ENCODE results near the gene BEGAIN. TPM values are rescaled to one million over a fixed set of nuclear protein-coding genes. Genes with fewer than 3 reads are reported as not detected.

BEGAIN gene
- polyA plus RNA-seq, 1 experiment: 0.16 TPM

DNA sequence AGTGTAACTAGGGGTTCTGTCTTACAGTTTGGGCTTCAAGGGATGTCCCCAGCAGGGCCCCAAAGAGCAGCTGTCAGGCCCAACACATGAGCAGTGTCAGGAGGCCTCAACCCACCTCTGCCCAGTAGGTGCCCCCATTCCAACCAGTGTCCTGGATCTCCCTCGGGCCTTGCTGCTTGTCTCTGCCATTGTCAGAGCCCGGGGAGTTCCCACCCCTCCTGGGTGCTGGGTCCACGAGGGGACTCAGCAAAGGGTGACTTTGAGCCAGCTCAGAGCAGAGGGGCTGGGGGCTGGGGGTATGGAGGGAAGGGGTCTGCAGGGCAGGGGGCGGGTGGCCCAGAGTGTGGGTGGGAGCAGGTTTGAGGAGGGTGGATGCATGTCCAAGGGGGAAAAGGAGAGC lies 18.0 kb upstream of the BEGAIN start:
- Histone ChIP-seq H3K4me3 (ENCODE audit: low read depth, low read length) (no peak overlapping the region), H3K27me3 (ENCODE audit: control insufficient read depth, insufficient read depth, low read length) (peaks cover 24% of the 10 kb centered on the region), H3K9me3 (ENCODE audit: control insufficient read depth, insufficient read depth, low read length) (peaks cover 4% of the 10 kb centered on the region; the same call in 1 of the 2 replicates), H3K27ac (ENCODE audit: low read depth, low read length) (no peak overlapping the region)
- DNase-seq (ENCODE audit: low read depth, low spot score): no peak
- TF ChIP-seq, protein P1, sequence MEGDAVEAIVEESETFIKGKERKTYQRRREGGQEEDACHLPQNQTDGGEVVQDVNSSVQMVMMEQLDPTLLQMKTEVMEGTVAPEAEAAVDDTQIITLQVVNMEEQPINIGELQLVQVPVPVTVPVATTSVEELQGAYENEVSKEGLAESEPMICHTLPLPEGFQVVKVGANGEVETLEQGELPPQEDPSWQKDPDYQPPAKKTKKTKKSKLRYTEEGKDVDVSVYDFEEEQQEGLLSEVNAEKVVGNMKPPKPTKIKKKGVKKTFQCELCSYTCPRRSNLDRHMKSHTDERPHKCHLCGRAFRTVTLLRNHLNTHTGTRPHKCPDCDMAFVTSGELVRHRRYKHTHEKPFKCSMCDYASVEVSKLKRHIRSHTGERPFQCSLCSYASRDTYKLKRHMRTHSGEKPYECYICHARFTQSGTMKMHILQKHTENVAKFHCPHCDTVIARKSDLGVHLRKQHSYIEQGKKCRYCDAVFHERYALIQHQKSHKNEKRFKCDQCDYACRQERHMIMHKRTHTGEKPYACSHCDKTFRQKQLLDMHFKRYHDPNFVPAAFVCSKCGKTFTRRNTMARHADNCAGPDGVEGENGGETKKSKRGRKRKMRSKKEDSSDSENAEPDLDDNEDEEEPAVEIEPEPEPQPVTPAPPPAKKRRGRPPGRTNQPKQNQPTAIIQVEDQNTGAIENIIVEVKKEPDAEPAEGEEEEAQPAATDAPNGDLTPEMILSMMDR (IDR thresholded peaks at IDR 0.05; ENCODE audit: low read depth, low read length): no peak
- ChIA-PET CTCF (no interaction called here), POLR2A (no interaction called here)

DNA sequence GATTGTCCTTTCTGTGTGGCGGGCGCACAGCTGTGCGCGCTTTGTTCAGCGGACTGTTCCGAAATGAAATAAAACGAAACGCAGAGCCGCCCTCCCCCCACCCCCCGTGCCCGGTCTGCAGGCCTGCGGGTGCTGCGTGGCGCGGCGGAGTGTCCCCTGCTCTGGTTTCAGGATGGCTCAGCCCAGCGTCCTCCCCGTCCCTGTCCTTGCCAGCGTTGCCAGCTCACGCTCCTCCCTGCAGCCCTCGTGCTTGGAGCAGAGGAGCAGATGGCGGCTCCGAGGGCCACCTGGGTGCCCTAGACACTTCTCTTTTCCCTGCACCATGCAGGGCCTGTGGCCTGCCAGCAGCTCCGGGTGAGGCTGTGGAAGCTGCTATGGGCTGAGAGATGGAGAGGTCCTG lies 17.5 kb upstream of the BEGAIN start:
- DNase-seq (ENCODE audit: low read depth, low spot score): no peak
- Histone ChIP-seq H3K4me3 (ENCODE audit: low read depth, low read length) (no peak overlapping the region), H3K9me3 (ENCODE audit: control insufficient read depth, insufficient read depth, low read length) (peaks cover 4% of the 10 kb centered on the region; the same call in 1 of the 2 replicates), H3K27me3 (ENCODE audit: control insufficient read depth, insufficient read depth, low read length) (peaks cover 24% of the 10 kb centered on the region), H3K27ac (ENCODE audit: low read depth, low read length) (no peak overlapping the region)
- POLR2A ChIA-PET: no interaction called here
- CTCF ChIA-PET: no interaction called here
- TF ChIP-seq, protein P1 (IDR thresholded peaks at IDR 0.05; ENCODE audit: low read depth, low read length): no peak

DNA sequence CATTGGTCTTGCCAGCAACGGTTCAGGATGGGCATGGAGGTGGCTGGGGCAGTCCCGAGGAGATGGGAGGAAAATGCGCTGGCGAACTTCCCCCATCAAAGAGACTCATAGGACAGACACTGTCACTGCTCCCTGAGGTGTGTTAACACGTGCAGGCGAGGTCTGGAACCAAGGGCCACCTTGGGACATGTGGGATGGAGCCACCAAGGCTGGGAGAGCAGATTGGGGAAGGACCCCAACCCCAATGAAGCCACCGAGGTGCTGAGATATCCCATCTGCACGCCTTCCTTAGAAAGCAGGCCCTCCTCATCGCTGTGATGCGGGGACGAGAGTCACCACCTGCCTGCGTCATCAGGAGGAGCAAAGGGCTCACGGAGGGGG lies 16.9 kb upstream of the BEGAIN start:
- Histone ChIP-seq H3K27me3 (ENCODE audit: control insufficient read depth, insufficient read depth, low read length) (peaks cover 25% of the 10 kb centered on the region), H3K27ac (ENCODE audit: low read depth, low read length) (no peak overlapping the region), H3K4me3 (ENCODE audit: low read depth, low read length) (no peak overlapping the region), H3K9me3 (ENCODE audit: control insufficient read depth, insufficient read depth, low read length) (peaks cover 4% of the 10 kb centered on the region; the same call in 1 of the 2 replicates)
- no peak for DNase-seq (ENCODE audit: low read depth, low spot score)
- TF ChIP-seq, protein P1 (IDR thresholded peaks at IDR 0.05; ENCODE audit: low read depth, low read length): no peak
- ChIA-PET POLR2A (no interaction called here), CTCF (no interaction called here)

DNA sequence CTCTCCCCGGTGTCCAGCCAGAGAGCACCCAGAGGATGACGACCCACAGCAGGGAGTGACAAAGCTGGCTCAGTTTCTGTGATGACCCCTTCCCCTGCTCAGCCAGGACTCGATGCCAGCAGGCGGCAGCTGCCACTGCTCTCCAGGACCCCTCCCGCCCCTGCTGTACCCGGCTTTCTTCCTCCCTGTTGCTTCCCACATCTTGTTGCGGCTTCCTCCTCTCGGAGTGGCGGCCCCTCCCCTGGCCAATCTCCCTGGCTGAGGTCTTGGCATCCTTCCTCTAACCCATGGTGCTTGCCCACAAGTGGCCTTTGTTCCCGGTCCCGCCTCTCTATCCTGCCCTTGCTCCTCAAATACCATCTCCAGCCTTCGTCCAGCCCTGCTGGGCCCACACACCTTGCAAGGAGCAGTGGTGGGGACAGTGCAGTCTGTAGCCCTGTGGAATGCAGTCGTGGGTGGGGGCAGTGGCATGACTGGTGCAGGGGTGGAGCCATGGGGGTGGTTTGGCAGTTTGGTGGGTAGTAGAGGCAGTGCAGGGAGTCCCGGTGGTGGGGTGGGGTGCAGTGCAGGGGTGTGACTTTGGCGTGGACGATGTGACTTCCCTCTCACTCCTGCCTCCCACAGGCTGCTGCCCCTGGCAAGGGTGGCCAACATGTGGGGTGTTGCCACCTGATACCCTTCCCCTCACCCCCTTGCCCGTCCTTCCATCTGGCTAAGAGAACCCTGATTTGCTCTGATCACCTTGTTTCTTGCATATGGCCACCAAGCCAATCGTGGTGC lies 16.3 kb upstream of the BEGAIN start:
- H3K9me3 ChIP-seq (ENCODE audit: control insufficient read depth, insufficient read depth, low read length): peaks cover 4% of the 10 kb centered on the region; the same call in 1 of the 2 replicates
- TF ChIP-seq, protein P1 (IDR thresholded peaks at IDR 0.05; ENCODE audit: low read depth, low read length): no peak
- no peak for DNase-seq (ENCODE audit: low read depth, low spot score)
- H3K27ac ChIP-seq (ENCODE audit: low read depth, low read length): no peak overlapping the region
- ChIA-PET POLR2A (no interaction called here), CTCF (no interaction called here)
- peaks cover 24% of the 10 kb centered on the region for H3K27me3 ChIP-seq (ENCODE audit: control insufficient read depth, insufficient read depth, low read length)
- H3K4me3 ChIP-seq (ENCODE audit: low read depth, low read length): no peak overlapping the region

DNA sequence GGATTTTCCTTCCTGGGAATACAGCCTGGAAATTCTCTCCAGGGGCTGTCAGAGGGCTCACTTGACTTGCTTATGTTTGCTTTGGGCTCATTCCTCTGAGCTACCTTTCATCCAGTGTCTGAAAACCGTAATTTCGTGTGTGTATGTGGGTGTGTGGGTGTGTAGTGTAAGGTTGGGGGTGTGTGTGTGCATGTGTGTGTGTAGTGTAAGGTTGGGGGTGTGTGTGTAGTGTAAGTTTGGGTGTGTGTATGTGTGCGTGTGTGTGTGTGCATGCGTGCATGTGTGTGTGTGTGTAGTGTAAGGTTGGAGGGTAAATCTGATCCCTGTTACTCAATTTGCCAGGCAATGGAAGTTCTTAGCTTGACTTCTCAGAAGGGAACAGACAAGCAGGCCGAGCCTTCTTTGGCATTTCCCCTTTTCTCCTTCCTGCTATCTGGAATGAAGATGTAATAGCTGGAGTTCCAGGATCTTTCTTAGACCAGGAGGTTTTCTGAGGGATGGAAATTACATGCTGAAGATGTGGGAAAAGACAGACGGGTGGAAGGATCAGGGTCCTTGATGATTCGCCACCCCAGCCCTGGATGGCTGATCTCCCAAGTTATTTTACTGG lies 15.5 kb upstream of the BEGAIN start:
- TF ChIP-seq, protein P1 (IDR thresholded peaks at IDR 0.05; ENCODE audit: low read depth, low read length): no peak
- Histone ChIP-seq H3K27me3 (ENCODE audit: control insufficient read depth, insufficient read depth, low read length) (peaks cover 31% of the 10 kb centered on the region), H3K27ac (ENCODE audit: low read depth, low read length) (no peak overlapping the region), H3K9me3 (ENCODE audit: control insufficient read depth, insufficient read depth, low read length) (peaks cover 4% of the 10 kb centered on the region; the same call in 1 of the 2 replicates), H3K4me3 (ENCODE audit: low read depth, low read length) (no peak overlapping the region)
- POLR2A ChIA-PET: no interaction called here
- CTCF ChIA-PET: no interaction called here
- no peak for DNase-seq (ENCODE audit: low read depth, low spot score)
